ENCODE measurements around the gene ERICH6B.

The ERICH6B gene

GRCh38 chr13:45621950-45622349 lies 6.4 kb upstream of the ERICH6B start:
- no peak for FAIRE-seq
- no peak for TF ChIP-seq CTCF (IDR thresholded peaks at IDR 0.05; ENCODE audit: insufficient read depth, missing control alignments)

DNA sequence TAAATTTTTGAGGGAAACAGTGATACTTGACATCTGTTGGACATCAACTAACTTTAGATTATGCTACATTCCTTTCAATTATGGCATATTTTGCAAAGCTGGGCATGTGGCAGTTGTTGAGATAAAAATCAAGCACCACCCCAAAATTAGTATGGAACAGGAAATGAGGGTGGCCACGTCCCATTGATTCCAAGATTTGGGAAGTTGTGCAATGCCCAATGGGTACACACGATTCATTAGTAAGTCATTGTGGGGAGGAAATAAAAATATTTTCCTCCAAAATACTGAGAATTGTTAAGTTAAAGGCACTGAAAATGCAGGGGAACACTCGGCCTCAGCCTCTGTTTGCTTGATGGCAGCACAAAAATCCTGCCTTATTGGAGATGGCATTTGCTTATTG lies 7.6 kb downstream of the ERICH6B start:
- no peak for DNase-seq (ENCODE audit: insufficient read length, low spot score)
- no peak for FAIRE-seq
- TF ChIP-seq CTCF (IDR thresholded peaks at IDR 0.05; ENCODE audit: insufficient read depth, missing control alignments): no peak

More at GRCh38 chr13:45621950-45622349, 6.4 kb upstream of the ERICH6B start:
- DNase-seq (ENCODE audit: insufficient read length, low spot score): no peak

- no peak for FAIRE-seq
- no peak for TF ChIP-seq CTCF (IDR thresholded peaks at IDR 0.05; ENCODE audit: insufficient read depth, missing control alignments)
Measured at GRCh38 chr13:45604892-45605291, 10.6 kb downstream of the ERICH6B start.

DNA sequence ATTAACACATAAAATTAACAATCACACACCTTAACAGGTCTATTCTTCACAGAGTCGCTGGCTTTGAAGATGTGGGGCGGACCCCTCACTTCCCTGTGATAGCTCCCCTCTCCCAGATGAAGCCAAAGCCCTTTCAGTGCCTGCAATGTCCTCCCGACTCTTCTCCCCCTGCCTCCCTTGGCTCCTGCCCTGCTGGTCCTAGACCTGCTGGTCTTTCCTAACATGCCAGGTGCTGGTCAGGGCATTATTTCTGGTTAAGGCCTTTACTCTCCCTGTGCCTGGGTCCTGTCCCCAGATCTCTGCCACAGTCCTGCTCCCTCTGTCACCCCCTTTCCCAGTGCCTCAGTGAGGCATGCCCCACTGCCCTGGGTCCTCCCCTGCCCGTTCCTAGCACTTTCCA lies 12.2 kb downstream of the ERICH6B start:
- no peak for FAIRE-seq

More at GRCh38 chr13:45604892-45605291, 10.6 kb downstream of the ERICH6B start:
- no peak for DNase-seq (ENCODE audit: insufficient read length, low spot score)

DNA sequence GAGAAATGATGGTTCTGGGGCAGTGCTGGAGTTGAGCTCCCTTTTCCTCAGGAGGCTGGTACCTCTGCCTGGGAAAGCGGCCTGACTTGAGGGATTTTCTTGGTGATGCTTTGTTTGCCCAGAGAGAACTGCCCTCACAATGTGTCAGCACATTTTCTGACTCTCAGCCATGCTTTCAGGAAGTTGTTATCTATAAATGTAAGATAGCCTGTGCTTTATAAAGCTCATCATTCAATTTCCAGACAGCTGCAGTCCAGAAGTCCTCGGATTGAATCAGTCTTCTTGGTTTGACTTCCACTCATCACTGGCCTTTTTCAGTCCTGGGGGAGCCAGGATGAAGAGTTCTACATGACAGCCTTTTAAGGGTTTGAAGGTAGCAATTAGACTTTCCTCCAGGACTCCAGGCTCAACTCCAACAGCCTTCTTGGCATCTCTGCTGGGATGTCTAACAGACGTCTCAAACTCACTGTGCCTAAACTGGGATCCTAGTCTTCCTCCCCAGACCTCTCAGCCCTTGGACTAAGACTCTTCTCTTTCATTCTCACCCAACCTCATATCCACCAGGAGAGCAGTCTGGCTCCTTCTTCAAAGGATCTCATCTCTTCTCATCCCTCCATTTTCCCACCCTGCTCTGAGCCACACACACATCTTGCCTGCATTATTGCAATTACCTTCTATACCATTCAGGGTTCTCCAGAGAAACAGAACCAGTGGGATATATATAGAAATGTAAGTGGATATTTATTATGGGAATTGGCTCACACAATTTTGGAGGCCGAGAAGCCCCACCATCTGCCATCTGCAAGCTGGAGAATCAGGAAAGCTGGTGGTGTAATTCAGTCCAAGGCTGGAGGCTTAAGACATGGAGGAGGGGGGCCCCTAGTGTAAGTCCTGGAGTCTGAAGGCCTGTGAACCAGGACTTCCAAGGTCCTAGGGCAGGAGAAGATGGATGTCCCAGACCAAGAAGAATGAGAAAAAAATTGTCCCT lies 13.1 kb downstream of the ERICH6B start:
- FAIRE-seq (no peak), DNase-seq (ENCODE audit: insufficient read length, low spot score) (no peak)
- no peak for TF ChIP-seq CTCF (IDR thresholded peaks at IDR 0.05; ENCODE audit: insufficient read depth, missing control alignments)

More for the DNA sequence above, 12.2 kb downstream of the ERICH6B start:
- no peak for TF ChIP-seq CTCF (IDR thresholded peaks at IDR 0.05; ENCODE audit: insufficient read depth, missing control alignments)
- DNase-seq (ENCODE audit: insufficient read length, low spot score): no peak

- FAIRE-seq (no peak), DNase-seq (ENCODE audit: insufficient read length, low spot score) (no peak)
- TF ChIP-seq CTCF (IDR thresholded peaks at IDR 0.05; ENCODE audit: insufficient read depth, missing control alignments): no peak
Measured at GRCh38 chr13:45601680-45602079, 13.9 kb downstream of the ERICH6B start.

DNA sequence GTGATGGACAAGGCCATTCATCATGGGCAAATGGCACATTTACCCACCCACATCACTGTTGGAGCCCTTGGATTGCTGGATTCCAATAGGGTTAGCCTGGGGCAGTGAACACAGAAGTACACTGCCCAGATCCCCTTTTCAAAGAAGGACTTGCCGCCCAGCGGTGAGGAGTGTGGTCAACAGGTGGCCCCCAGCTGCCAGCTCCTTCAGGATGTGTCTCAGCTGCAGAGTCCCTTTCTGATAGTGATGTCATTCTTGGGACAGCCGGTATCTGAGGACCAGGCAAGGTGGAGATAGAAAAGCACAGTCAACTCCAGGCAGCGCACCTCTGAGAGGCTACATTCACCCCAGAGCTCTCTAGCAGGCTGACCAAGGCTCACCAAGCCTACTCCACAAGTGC lies 16.9 kb downstream of the ERICH6B start:
- DNase-seq (ENCODE audit: insufficient read length, low spot score) (no peak), FAIRE-seq (no peak)
- TF ChIP-seq CTCF (IDR thresholded peaks at IDR 0.05; ENCODE audit: insufficient read depth, missing control alignments): no peak
